DMS53 treated with DMSO at 0.1 percent for 48 hours (cell line): ENCODE data around the gene ASPHD1.
"Not testable (repeated sequence)": the region's sequence is repeated elsewhere in the genome, so short reads cannot be mapped to it uniquely, and the experiment has no call there.

Source experiments
- DNase-seq: peaks from one replicate; lab custom pipeline; 2025; ENCODE audit not compliant: unreplicated experiment; lab: John Stamatoyannopoulos, UW

Gene ASPHD1

DNA sequence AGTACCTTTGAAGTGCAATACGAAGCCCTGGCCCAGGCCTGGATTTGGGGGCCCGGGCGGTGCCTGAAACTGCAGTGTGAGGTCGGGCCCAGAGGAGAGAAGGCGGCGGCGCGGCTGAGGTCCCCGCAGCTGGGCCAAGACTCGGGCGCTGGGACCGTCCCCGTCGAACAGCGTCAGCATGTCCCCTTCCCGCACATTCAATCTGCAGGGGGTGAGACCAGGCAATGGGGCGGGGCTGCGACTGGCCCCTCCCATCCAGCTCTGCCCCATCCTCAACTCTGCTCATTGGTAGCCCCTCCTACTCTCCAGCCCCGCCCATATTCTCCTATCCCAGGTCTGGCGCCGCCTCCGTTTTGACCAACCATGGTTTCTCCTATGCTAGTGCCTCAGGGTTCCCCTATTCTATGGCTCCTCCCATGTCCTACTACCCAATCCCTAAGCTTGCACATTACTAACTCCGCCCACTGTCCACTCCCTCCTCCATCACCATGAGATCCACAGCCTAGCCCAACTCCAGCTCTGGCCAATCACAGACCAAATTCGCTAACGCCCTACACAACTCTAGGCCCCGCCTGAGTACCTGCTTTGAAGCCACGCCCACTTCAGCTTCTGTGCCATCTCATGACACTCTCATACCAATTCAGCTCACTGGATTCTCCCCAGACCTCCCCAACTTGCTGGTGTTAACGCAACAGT, 22.9 kb upstream of the ASPHD1 start:
- DNase-seq, result peak; percentile 56

DNA sequence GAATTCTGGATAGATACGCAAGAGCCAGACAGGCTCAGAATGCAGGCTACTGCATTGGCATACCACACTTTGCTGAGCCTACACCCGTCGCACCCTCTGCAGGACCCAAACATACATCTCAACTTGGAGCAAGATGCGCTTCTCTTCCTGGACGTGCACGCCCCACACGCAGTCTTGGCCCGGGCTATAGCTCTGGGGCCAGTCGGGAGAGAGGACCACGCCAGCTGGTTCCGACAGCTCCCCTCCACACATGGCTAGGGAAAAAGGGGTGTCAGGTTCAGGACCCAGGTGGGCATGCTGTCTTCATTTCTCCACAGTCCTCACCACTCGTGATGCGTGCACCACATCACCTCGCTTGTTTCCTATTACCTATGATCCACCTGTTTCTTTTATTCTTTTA, 22.1 kb upstream of the ASPHD1 start:
- no peak for DNase-seq

DNA sequence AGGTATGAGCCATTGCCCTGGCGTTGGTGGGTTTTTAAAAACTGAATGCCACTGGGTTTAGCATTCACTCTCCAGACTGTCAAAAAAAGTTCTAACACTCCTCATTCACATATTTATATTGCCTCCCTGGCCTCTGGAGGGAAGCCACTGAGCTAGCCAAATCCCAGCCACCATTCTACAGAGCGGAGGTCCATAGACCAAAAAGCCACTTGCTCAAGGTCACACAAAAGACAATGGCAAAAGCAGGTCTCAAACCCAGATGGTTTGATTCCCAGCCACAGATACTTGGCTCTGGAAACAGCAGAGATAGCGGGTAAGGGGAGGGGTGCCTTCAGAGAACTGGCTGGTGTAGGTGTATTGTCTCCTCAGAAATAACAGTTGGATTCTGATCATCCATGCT, 19.2 kb upstream of the ASPHD1 start:
- no peak for DNase-seq

DNA sequence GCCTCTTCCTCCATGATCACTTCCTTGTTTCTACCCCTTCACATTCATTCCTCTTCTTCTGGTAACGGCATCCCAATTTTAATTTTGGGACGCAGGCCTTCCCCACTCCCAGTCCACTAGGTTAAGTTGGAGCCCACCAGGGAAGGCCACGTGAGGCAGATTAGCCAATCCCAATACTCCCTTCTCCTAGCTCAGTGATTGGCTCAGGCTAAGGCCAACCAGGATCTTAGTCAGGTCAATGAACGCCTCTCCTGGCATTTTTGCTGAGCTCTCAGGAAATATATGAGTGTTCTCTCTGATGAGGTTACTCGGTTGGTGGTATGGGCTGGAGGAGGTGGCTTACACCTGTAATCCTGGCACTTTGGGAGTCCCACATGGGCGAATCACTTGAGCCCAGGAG, 16.3 kb upstream of the ASPHD1 start:
- no peak for DNase-seq

DNA sequence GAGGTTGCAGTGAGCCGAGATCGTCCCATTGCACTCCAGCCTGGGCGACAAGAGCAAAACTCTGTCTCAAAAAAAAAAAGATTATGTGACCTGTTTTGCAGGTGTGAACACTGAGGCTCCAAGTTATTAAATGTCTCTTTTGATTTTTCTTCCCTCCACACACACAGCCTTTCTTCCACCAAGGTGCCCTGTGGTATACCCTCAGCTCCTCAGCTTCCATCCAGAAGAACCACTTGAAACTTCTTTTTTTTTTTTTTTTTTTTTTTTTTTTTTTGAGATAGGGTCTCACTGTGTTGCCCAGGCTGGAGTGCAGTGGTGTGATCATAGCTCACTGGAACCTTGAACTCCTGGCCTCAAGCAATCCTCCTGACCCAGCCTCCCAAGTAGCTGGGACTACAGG, 10.9 kb upstream of the ASPHD1 start:
- DNase-seq, result not testable (repeated sequence)

DNA sequence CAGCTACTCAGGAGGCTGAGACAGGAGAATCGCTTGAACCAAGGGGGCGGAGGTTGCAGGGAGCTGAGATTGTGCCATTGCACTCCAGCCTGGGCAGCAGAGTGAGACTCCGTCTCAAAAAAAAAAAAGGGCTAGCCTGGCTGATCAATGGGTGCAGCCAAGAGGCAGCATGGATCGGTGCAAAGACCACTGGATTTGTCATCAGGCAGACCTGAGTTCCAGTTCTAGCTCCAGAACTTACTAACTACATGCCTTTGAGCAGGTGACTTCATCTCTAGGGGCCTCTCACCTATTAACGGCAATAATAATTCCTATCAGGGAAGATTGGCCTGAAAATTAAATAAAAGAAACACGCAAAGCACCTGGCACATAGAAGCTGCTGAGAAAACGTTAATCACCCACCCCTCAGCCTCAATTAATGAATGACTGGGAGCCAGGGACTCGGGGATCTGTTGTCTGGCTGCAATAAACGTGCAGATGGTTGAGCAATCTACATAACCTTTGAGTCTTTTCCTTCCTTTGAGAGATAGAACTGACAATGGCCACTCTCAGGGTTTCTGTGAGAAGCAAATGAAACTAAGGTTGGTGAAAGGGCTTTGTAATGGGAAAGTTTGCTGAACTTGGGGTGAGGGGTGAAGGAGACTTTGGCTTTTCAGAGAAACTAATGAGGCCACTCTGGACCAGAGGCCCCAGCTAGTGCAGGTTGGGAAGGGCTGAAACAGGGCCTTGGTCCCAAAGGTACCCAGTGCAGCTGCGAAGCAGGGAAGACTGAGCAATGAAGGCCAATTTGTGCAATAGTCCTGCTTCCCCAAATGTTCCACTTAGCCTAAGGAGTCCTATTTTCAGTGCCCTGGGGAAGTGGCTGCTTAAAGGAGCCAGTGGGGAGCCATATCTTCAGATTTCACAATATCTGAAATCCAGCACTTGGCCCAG, 8.5 kb upstream of the ASPHD1 start:
- DNase-seq, result no peak

DNA sequence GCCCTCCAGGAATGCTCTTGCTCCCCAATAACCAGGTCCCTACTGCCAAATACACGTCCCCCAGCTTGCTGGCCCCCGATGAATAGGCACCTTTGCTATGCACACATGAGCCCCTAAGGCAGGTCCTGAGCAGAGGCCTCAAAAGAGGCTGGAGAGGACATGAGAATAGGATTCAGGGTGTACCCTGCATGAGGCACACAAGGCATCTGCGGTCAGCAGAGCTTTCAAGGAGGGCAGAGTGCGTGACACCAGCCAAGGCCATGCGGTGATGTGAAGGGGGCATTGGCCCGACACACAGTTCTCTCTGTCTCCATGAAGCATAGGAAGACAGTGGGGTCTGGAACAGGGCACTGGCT, 7.9 kb upstream of the ASPHD1 start:
- DNase-seq, result no peak

DNA sequence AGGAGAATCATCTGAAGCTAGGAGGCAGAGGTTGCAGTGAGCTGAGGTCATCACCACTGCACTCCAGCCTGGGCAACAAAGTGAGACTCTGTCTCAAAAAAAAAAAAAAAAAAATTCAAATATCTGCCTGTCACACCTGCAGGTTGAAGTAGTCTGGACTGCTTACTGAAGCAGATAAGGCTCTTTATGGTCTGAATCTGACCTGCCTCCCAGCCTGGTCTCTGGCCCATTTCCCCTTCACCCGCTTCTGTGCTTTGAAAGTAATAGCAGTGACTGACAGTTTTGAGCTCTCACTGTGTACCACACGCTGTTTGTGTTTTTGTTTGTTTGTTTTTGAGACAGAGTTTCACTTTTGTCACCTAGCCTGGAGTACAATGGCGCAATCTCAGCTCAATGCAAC, 6.7 kb upstream of the ASPHD1 start:
- DNase-seq, result no peak

DNA sequence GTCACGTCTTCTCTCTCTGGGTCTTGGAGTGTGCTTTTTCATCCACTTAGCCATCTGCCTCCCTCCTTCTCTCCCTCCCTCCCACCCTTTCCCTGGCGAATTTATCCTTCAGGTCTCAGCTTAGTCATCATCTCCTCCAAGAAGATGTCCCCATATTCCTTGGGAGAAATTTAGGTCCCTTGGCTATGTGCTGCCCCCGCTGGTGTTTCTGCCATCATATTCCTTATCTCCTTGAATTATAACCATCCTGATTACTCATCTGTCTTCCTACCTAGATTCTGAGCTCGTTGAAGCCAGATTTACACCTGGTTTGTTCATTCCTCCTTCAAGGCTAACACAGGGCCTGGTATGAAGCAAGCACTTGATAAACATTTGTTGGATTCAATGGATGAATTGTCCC, 5.9 kb upstream of the ASPHD1 start:
- DNase-seq, result no peak

DNA sequence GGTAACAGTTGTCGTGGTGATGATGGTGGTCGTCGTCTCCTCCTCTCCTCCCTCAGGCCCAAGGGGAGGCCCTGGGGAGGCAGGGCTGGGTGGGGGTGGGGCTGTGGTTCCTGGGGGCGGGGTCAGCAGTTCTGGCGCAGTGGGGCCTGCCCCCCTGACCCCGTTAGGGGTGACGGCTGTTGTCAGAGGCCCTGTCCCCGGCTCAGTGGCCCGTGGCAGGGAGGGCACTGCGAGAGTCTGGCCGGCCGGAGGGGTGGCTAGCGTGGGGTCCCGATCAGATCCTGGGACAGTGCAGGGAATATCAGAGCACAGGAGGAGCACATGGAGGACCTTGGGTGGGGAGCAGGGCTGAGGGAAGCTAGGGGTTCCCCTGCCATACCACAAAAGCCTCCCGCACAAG, 3.4 kb upstream of the ASPHD1 start:
- no peak for DNase-seq

DNA sequence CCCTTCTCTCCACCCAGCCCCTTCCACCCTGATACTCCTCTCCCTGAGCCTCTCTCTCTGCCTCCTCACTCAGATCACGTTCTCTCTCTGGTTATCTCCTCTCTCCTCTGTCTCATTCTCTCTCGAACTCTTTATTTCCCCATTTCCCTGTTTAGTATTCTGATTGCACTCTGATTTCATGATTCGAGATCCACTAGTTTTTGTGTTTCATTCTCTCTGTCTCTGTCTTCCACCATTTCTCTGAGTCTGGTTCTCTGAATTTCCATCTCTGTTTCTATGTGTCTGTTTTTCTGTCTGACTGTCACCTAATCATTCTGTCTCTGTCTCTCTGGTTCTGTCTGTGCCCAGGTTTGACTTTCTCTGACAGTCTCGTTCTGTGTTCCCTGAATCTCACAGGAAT, 3.0 kb upstream of the ASPHD1 start:
- no peak for DNase-seq

DNA sequence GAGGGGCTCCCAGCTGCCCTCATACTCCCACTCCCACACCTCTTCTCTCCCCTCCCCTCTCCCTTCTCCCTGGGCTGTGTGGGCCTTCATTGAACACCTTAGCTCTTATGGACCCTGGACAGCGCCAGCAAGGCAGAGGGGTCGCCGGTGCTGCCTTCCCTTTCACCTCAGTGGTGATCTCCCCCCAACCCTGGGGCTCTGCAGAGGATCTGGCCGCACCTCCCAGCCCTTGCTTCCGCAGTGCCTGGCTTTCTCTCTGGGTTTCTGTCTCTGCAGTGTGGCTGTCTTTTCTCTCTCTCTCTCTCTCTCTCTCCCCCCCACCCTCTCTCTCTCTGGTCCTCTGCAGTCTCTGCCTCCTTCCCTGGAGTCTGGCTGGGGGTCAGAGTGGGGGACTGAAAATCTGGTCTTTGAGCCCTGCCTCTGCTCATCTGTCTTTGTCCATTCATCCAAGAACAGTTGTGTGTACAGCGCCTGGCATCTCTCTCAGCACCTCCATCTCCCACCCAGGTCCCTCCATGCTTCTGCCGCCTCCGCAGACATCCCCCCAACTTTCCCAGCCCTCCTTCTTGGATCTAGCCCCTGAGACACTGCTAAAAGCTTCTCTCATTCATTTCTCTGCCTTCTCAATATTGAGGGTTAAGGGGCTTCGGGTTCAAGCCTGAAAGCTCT, 2.0 kb upstream of the ASPHD1 start:
- DNase-seq, result no peak

DNA sequence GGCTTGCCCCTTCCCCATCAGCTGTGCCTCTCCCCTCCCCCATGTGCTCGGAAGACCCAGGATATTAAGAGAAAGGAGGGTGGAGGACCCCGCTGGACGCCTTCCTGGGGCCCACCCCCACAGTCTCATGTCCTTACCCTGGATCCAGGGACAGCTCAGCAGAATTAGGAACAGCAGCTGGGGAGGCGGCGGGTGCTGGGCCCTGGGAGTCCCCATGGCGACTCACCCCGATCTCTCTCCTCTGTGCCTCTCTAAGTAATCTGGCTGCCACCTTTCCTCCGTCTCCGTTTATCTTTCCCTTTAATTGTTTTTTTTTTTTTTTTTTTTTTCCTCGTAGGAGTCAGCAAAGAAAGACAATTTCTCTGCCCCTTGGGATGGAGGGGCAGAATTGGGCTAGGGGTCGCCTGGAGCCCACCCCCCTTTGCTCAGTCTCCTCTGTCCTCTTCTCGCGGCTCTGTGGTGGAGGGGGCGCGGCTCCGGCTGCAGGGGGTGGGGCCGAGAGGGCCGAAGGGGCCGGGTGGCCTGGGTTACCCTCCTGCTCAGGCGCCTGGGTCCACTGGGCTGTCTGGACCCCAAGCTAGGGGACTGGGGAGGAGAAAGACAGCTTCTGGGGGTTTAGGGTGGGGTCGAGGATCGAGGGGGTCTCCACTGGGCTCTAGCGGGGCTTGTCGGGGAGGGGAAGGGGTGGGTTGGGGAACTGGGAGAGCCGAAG, 1.3 kb upstream of the ASPHD1 start:
- DNase-seq, result peak; percentile 48

DNA sequence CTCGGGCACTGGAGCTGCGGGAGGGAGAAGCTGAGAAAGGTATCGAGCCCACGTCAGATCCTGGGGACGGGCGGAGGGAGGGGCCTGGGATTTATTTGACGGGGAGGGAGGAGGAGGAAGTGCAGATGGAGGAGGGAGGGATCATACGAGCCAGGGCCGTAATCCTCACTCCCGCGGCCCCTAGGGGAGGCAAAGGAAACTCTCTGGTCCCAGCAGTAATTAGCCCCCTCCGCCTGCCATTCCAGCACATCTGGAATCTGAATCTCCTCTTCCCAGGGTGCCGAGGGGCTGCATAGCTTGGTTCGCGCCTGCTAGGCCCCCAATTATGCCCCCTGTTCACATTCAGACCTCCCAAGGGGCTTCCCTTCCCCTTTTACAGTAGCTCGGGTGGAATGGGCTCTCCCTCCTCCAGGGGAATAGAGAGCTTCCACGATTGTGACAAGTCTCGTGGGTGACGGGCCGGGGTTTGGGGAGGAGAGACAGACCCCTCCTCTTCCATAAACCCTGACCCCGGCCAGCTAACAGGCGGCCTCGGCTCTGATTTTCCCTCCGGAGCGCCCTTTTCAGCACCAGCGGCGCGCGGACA, 679 bp upstream of the ASPHD1 start, which contains the start of gene SEZ6L2:
Gene SEZ6L2, minus strand, starts transcription at position 35 of the 586 bp plus-strand sequence. CDS start 531 bp downstream, outside the sequence.
- DNase-seq, result peak; percentile 86

DNA sequence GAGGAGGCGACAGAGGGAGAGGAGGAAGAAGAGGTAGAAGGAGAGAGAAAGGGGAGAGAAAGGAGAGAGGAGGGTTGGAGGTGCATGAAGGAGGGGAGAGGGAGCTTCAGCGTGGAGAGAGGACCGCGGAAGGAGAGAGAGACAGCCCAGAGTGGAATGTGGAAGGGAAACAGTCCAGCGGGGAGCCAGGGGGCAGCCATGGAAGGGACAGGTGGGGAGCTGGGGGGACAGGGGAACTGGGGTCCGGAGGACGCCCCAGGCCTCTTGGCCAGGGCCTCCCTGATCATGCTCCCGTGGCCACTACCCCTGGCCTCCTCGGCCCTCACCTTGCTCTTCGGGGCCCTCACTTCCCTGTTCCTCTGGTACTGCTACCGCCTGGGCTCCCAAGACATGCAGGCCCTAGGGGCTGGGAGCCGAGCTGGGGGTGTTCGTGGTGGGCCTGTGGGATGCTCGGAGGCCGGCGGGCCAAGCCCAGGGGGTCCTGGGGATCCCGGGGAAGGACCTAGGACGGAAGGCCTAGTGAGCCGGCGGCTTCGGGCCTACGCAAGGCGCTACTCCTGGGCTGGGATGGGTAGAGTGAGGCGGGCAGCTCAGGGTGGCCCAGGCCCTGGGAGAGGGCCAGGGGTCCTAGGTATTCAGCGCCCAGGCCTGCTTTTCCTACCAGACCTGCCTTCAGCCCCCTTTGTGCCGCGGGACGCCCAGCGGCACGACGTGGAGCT, 759 bp downstream of the ASPHD1 start:
- DNase-seq, result no peak

DNA sequence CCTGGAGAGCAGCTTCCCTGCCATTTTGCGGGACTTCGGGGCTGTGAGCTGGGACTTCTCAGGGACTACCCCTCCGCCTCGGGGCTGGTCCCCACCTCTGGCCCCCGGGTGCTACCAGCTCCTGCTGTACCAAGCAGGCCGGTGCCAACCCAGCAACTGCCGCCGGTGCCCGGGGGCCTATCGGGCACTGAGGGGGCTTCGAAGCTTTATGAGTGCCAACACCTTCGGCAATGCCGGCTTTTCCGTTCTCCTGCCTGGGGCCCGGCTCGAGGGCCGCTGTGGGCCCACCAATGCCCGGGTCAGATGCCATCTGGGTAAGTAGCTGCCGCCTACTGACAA, 1.3 kb downstream of the ASPHD1 start:
- no peak for DNase-seq

DNA sequence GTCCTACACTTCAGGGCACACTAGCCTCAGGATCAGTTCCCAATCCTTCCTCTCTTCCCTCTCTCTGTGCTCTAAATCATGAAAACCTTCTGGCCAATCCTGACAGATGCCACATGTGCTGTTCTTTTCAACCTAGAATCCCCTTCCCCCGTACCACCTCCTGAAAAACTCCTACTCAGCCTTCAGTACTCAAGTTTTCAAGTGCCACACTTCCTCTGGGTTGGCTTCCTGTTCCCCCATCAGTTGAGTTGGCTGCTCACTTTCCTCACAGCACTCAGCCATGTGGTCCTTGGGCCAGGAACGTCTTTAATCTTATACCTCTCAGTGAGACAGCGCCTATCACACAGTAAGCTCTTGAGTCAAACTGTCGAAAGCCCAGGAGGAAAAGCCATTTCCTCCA, 3.3 kb downstream of the ASPHD1 start:
- DNase-seq, result no peak

DNA sequence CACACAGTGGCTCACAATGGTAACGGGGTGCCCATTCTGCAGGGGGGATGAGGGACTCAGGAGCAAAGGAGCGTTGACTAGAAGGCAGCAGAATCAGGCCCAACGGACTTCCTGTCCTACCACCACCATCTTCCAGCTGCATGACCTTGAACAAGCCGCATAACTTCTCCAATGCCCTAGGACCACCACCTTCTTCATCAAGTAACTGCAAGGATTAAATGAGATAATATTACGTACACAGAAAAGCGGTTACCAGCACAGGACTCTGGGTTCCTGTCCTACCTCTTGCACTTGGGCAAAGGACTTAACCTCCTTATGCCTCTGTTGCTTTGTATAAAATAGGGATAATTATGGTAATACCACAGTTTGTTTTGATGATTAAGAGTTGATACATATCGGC, 4.7 kb downstream of the ASPHD1 start:
- no peak for DNase-seq

DNA sequence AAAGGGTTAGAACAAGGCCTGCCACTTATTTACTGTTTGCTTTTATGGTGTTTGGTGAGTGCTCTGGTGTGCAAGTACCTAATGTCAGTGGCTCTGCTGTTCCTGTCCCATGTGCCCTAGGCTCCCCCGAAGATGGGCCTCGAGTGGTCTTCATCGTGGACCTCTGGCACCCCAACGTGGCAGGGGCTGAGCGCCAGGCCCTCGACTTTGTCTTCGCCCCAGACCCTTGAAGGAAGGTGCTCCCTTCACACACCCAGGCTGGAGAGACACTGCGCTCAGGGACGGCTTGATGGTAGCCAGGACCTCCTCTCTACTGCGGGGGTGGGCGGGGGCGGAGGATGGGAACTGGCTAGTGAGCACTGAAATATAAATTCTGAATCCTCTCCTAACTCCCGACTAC, 5.4 kb downstream of the ASPHD1 start:
- no peak for DNase-seq

DNA sequence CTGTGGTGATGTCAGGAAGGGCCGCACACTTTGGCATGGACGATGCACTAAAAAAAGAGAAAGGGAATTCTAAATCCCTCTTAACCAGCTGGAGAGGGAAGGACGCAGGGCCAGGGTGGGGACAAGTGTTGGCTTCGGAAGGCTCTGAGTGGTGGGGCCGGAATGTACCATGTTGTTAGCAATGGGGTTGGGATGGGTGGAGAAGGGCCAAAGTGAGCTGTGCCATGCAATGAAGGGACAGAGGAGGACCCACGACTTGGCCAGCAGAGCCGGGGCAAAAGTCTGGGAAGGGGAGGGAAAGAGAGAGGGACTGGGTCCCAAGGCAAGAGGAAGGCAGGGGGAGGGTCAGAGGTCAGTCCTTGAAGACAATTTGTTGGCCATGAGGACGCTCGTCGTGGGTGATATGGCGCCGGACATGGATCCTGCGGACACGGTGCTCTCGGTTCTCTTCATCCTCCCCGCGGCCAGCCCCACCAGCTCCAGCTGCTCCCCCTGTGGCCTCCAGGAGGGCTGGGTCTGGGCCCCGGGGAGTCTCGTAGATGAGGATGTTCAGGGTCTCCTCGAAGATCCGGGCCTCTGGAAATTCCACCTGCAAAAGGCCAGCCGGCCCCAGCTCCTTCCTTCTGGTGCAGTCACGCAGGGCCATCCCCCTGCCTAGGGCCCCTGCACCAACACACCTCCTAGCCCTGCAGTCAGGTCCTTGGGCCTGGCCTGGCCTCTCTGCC, 6.4 kb downstream of the ASPHD1 start:
- no peak for DNase-seq
